ENCODE data around the gene NUP210. TPM values are rescaled to one million over a fixed set of nuclear protein-coding genes. Genes with fewer than 3 reads are reported as not detected.

NUP210 gene
- polyA plus RNA-seq, 1 experiment = 0.32 TPM

DNA sequence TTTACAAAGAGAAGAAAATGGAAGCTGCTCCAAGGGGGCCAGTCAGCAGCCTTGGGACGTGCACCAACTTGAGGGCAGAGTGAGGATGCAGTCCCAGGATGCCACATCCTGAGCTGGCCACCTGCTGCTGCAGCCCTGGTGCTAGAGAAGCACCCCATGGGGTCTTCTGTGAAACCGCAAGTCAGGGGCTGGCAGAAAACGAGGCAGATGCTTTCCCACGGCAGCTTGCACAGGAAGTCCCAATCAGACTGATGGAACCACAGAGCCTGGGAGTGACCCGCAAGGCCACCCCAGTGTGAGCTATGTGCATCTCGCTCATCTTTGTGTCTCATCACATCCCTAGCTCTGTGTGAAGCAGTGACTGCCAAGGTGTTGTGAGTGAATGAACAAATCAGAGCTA, 76.5 kb downstream of the NUP210 start:
- ChIA-PET POLR2A (no interaction called here), CTCF (interaction anchor here (1.0 kb wide), 1 partner anchor 22 kb away, joined by 3 read pairs; no protein-coding TSS in a partner anchor)
- no peaks in the 10 kb centered on the region for H3K36me3 ChIP-seq (ENCODE audit: control insufficient read depth, insufficient read depth, low read length)
- no peak for TF ChIP-seq CTCF (IDR thresholded peaks at IDR 0.05; ENCODE audit: insufficient read depth, low read depth, low read length)
- H3K4me3 ChIP-seq (ENCODE audit: low read depth, low read length) = no peak overlapping the region
- DNase-seq (ENCODE audit: low read depth) = no peak
- H3K27me3 ChIP-seq (ENCODE audit: control insufficient read depth, insufficient read depth, low read length) = peaks cover 1% of the 10 kb centered on the region; the same call in 1 of the 2 replicates

- Histone ChIP-seq H3K27me3 (ENCODE audit: control insufficient read depth, insufficient read depth, low read length) (peaks cover 1% of the 10 kb centered on the region; the same call in 1 of the 2 replicates), H3K36me3 (ENCODE audit: control insufficient read depth, insufficient read depth, low read length) (no peaks in the 10 kb centered on the region), H3K4me3 (ENCODE audit: low read depth, low read length) (no peak overlapping the region)
- TF ChIP-seq CTCF (IDR thresholded peaks at IDR 0.05; ENCODE audit: insufficient read depth, low read depth, low read length) = no peak
- POLR2A ChIA-PET = no interaction called here
- no peak for DNase-seq (ENCODE audit: low read depth)
- CTCF ChIA-PET = interaction anchor here (1.4 kb wide), 1 partner anchor 13 kb away, joined by 3 read pairs; no protein-coding TSS in a partner anchor
Measured at GRCh38 chr3:13341229-13341905, 78.8 kb downstream of the NUP210 start.

DNA sequence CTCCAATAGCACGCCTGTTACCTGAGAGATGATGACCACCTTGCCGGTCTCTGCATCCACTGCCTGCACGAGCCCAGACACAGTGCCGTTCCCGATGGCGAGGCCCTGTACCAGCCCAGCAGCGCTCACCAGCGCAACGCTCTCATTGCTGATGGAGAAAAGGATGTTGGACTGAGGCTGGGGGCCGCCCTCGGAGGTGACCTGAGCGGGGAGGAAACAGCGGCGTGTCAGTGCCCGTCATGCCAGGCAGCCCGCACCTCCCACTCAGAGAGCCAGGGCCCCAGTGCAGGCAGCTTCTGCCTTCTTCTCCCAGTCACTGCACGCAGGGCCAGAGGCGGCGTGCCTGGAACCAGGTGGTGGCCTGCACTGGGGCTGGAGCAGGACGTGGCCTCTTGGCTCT, 80.3 kb downstream of the NUP210 start:
- no peak for DNase-seq (ENCODE audit: low read depth)
- TF ChIP-seq CTCF (IDR thresholded peaks at IDR 0.05; ENCODE audit: insufficient read depth, low read depth, low read length) = no peak
- no peak overlapping the region for H3K4me3 ChIP-seq (ENCODE audit: low read depth, low read length)
- CTCF ChIA-PET = interaction anchor here (1.0 kb wide), 1 partner anchor 9 kb away, joined by 3 read pairs; no protein-coding TSS in a partner anchor
- peaks cover 1% of the 10 kb centered on the region; the same call in 1 of the 2 replicates for H3K27me3 ChIP-seq (ENCODE audit: control insufficient read depth, insufficient read depth, low read length)
- no peaks in the 10 kb centered on the region for H3K36me3 ChIP-seq (ENCODE audit: control insufficient read depth, insufficient read depth, low read length)
- POLR2A ChIA-PET = no interaction called here

DNA sequence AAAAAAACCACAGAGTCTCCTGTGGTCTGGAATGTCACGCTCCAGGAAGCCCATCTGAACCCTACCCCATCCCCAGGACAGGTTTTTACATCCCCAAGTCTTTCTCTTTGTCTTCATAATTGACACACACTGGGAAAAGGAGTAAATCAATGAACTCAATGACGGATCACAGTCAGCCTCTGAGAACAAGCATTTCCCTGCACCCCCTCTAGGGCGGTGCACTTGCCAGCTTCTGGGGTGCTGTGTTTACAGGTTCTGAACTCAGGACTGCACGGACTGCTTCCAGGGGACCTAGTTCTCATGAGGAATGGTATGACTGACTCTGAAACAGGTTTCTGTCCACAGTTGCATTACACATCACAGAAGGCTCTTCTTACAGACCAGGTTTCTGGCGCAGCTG, 81.1 kb downstream of the NUP210 start:
- POLR2A ChIA-PET = no interaction called here
- CTCF ChIA-PET = interaction anchor here (1.0 kb wide), 1 partner anchor 9 kb away, joined by 3 read pairs; no protein-coding TSS in a partner anchor
- H3K4me3 ChIP-seq (ENCODE audit: low read depth, low read length) = no peak overlapping the region
- H3K27me3 ChIP-seq (ENCODE audit: control insufficient read depth, insufficient read depth, low read length) = peaks cover 1% of the 10 kb centered on the region; the same call in 1 of the 2 replicates
- TF ChIP-seq CTCF (IDR thresholded peaks at IDR 0.05; ENCODE audit: insufficient read depth, low read depth, low read length) = no peak
- no peaks in the 10 kb centered on the region for H3K36me3 ChIP-seq (ENCODE audit: control insufficient read depth, insufficient read depth, low read length)
- DNase-seq (ENCODE audit: low read depth) = no peak

- POLR2A ChIA-PET = no interaction called here
Measured at GRCh38 chr3:13338231-13338630, 81.9 kb downstream of the NUP210 start.

More at GRCh38 chr3:13338231-13338630, 81.9 kb downstream of the NUP210 start:
- no peak for TF ChIP-seq CTCF (IDR thresholded peaks at IDR 0.05; ENCODE audit: insufficient read depth, low read depth, low read length)
- Histone ChIP-seq H3K4me3 (ENCODE audit: low read depth, low read length) (no peak overlapping the region), H3K36me3 (ENCODE audit: control insufficient read depth, insufficient read depth, low read length) (no peaks in the 10 kb centered on the region), H3K27me3 (ENCODE audit: control insufficient read depth, insufficient read depth, low read length) (peaks cover 1% of the 10 kb centered on the region; the same call in 1 of the 2 replicates)
- DNase-seq (ENCODE audit: low read depth) = no peak
- CTCF ChIA-PET = no interaction called here
